ENCODE measurements around the gene KCNH1. TPM values are rescaled to one million over a fixed set of nuclear protein-coding genes. Genes with fewer than 3 reads are reported as not detected.

The KCNH1 gene
- total and polyA plus RNA-seq, 10 donors = not detected

DNA sequence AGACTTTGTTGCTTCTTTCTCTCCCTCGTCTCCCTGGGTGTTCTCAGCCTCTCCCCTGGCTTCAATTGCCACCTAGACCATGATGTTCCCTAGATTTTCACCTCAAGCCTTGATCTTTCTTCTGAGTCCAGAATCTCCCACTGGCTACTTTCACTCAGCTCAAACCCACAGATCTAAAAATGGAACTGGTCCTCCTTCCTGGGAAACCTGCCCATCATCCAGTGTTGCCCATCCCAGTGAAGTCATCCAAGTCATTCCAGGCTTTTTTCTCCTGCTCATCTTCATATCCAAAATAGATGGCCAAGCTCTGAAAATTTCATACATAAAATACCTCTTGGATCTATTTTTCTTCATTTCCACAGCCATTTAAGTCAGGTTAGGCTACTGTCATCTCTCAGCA lies 347.4 kb downstream of the KCNH1 start:
- H3K4me3 ChIP-seq = no peak overlapping the region
- no peak for TF ChIP-seq POLR2A (IDR thresholded peaks at IDR 0.05)
- TF ChIP-seq, protein P1, sequence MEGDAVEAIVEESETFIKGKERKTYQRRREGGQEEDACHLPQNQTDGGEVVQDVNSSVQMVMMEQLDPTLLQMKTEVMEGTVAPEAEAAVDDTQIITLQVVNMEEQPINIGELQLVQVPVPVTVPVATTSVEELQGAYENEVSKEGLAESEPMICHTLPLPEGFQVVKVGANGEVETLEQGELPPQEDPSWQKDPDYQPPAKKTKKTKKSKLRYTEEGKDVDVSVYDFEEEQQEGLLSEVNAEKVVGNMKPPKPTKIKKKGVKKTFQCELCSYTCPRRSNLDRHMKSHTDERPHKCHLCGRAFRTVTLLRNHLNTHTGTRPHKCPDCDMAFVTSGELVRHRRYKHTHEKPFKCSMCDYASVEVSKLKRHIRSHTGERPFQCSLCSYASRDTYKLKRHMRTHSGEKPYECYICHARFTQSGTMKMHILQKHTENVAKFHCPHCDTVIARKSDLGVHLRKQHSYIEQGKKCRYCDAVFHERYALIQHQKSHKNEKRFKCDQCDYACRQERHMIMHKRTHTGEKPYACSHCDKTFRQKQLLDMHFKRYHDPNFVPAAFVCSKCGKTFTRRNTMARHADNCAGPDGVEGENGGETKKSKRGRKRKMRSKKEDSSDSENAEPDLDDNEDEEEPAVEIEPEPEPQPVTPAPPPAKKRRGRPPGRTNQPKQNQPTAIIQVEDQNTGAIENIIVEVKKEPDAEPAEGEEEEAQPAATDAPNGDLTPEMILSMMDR (IDR thresholded peaks at IDR 0.05 in 8 of 11, conservative IDR thresholded peaks at IDR 0.05 in 3 of 11) = no peak
- no peak for TF ChIP-seq POLR2AphosphoS5 (IDR thresholded peaks at IDR 0.05)
- H3K36me3 ChIP-seq = no peaks in the 10 kb centered on the region
- no peaks in the 10 kb centered on the region for H3K27me3 ChIP-seq (replicated peaks in 1 of 7)
- DNase-seq = no peak
- WGBS, 5 donors = 57 to 75% (median 63%) methylated on average over 1 of the region's 1 CpG
- no peaks in the 10 kb centered on the region for H3K9me3 ChIP-seq
- H3K27ac ChIP-seq = no peak overlapping the region
- intact Hi-C loops (cut with DNase I; ENCODE audit: low total_unique reads) = no loop called here
- H3K4me1 ChIP-seq = no peaks in the 10 kb centered on the region

DNA sequence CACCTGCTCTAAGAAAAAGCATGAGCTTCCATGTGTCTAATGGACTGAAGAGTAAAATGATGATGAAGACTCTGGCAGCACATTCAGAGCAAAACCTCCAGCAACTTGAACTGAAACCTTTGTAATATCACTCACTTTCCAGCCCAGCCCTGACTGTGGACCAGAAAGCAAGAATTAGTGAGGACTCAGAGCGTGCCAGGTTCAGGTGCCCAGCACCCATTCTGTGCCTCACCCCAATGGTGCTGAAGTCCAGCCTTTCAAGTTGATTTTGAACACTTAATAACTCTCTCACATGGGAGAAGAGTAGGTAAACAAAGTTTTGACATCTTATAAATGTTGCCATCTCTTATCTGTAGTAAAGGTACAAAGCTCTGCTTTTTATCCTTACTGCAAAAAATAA lies 350.0 kb downstream of the KCNH1 start:
- Histone ChIP-seq H3K9me3 (no peaks in the 10 kb centered on the region), H3K4me1 (no peaks in the 10 kb centered on the region), H3K36me3 (no peaks in the 10 kb centered on the region), H3K4me3 (no peak overlapping the region), H3K27me3 (replicated peaks in 1 of 7) (no peaks in the 10 kb centered on the region), H3K27ac (no peak overlapping the region)
- WGBS, 5 donors = 71 to 77% (median 75%) methylated on average over 1 of the region's 1 CpG
- intact Hi-C loops (cut with DNase I; ENCODE audit: low total_unique reads) = no loop called here
- no peak for DNase-seq
- no peak for TF ChIP-seq POLR2AphosphoS5 (IDR thresholded peaks at IDR 0.05)
- TF ChIP-seq, protein P1 (IDR thresholded peaks at IDR 0.05 in 8 of 11, conservative IDR thresholded peaks at IDR 0.05 in 3 of 11) = no peak

DNA sequence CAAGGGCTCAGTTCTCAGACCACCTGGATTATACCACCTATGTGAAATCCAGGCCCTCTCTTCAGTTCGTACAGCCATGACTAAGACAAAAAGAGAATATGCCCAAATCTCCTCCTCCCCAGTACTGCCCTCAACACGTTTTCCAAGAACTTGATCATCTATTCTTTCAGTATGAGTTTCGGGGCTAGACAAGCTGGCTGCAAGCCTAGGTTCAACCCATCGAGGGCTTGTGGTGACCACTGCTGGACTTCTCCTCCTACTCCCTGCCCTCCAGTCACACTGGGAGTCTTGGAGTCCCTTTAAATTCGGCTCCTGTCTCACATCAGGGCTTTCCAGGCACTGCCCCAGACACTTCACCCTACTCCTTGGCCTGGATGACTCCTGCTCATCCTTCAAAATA lies 352.3 kb downstream of the KCNH1 start:
- Histone ChIP-seq H3K27me3 (replicated peaks in 1 of 7) (peaks cover 0 to 9% (median 0%) of the 10 kb centered on the region in 7 donors), H3K4me1 (no peaks in the 10 kb centered on the region), H3K36me3 (no peaks in the 10 kb centered on the region), H3K27ac (no peak overlapping the region), H3K9me3 (no peaks in the 10 kb centered on the region), H3K4me3 (no peak overlapping the region)
- DNase-seq = no peak
- TF ChIP-seq, protein P1 (IDR thresholded peaks at IDR 0.05 in 8 of 11, conservative IDR thresholded peaks at IDR 0.05 in 3 of 11) = no peak
- no peak for TF ChIP-seq POLR2A (IDR thresholded peaks at IDR 0.05)
- TF ChIP-seq POLR2AphosphoS5 (IDR thresholded peaks at IDR 0.05) = no peak
- intact Hi-C loops (cut with DNase I; ENCODE audit: low total_unique reads) = no loop called here
- 44 to 72% (median 63%) methylated on average over 5 of the region's 5 CpGs for WGBS, 5 donors

DNA sequence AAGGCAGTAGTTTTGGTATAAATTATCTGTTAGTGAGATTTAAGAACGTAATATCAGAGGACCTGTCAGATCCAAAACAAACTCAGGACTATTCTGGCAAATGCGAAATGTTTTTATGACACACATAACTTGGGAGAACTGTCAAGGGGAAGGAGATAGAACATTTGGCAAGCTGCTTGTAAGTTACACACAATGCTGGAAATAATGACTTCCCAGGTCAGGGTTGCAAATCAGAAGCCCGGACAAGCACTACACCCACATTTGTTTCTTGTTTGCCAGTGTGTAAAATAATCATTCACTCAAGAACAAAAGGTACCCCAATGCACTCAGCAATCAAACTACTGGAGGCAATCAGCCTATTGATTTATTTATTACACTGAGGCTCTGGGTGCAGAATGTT lies 354.7 kb downstream of the KCNH1 start:
- intact Hi-C loops (cut with DNase I; ENCODE audit: low total_unique reads) = no loop called here
- Histone ChIP-seq H3K4me3 (no peak overlapping the region), H3K27ac (no peak overlapping the region), H3K9me3 (no peaks in the 10 kb centered on the region), H3K36me3 (no peaks in the 10 kb centered on the region), H3K4me1 (no peaks in the 10 kb centered on the region), H3K27me3 (replicated peaks in 1 of 7) (peaks cover 0 to 9% (median 0%) of the 10 kb centered on the region in 7 donors)
- DNase-seq = no peak
- TF ChIP-seq POLR2A (IDR thresholded peaks at IDR 0.05) (no peak), POLR2AphosphoS5 (IDR thresholded peaks at IDR 0.05) (no peak)
- TF ChIP-seq, protein P1 (IDR thresholded peaks at IDR 0.05 in 8 of 11, conservative IDR thresholded peaks at IDR 0.05 in 3 of 11) = no peak
- whole genome bisulfite sequencing, 5 donors = 53 to 69% (median 60%) methylated on average over 3 of the region's 3 CpGs
